SK-N-SH (cell line): ENCODE measurements around the gene EFCAB8. TPM values are rescaled to one million over a fixed set of nuclear protein-coding genes. Genes with fewer than 3 reads are reported as not detected.

Experiments
- CTCF ChIA-PET: fragments of 300-600, 350-600 bp; formaldehyde crosslinking; extraction: SDS; loops from one replicate; lab custom pipeline; 2021; lab: Yijun Ruan, JAX
- POLR2A ChIA-PET: fragments of 350-600 bp; sonication (Branson Sonifier 250); formaldehyde crosslinking; extraction: SDS; loops from one replicate; lab custom pipeline; 2020; ENCODE audit warnings: antibody characterized with exemption, inconsistent platforms; lab: Yijun Ruan, JAX
- DNase-seq: peaks from one replicate; pipeline ENCODE4 v3.0.0; 2012
- H2AFZ ChIP-seq: fragments of 200-600 bp; sonication (generic); 2 replicates; pipeline ENCODE4 v1.8.1; 2016; ENCODE audit warnings: antibody characterized with exemption, mild to moderate bottlenecking, low read depth
- H3F3A ChIP-seq: fragments of 200-600 bp; sonication (generic); replicated peaks from 2 replicates; pipeline ENCODE3; 2016; ENCODE audit warnings: antibody characterized with exemption, mild to moderate bottlenecking; ENCODE audit not compliant: insufficient read depth
- H3K27ac ChIP-seq, 2 experiments: fragments of 200-500 bp in 1 of 2; fragments of 200-600 bp in 1 of 2; sonication (Bioruptor generic) in 1 of 2; sonication (generic), shearing (Covaris generic) in 1 of 2; 2 replicates each; pipeline versions ENCODE4 v1.5.1 to v1.6.1; 2014 to 2016; ENCODE audit warnings: low read depth in 2 of 2, inconsistent platforms in 1 of 2, low read length in 1 of 2, mild to moderate bottlenecking in 1 of 2, mixed read lengths in 1 of 2
- H3K27me3 ChIP-seq: fragments of 200-600 bp; sonication (generic), shearing (Covaris generic); 2 replicates; pipeline ENCODE4 v1.6.1; 2016; ENCODE audit warnings: mixed run types; ENCODE audit not compliant: insufficient read depth
- H3K36me3 ChIP-seq, 2 experiments: fragments of 200-500 bp in 1 of 2; fragments of 200-600 bp in 1 of 2; sonication (Bioruptor generic) in 1 of 2; sonication (generic) in 1 of 2; replicated peaks in 1 of 2; 2 replicates each; pipeline versions ENCODE3 to v1.5.1; 2014 to 2016; ENCODE audit warnings: low read length in 1 of 2, mild to moderate bottlenecking in 1 of 2; ENCODE audit not compliant: insufficient read depth in 2 of 2, control insufficient read depth in 1 of 2
- H3K4me1 ChIP-seq, 2 experiments: fragments of 200-500 bp in 1 of 2; fragments of 200-600 bp in 1 of 2; sonication (Bioruptor generic) in 1 of 2; sonication (generic), shearing (Covaris generic) in 1 of 2; 2 replicates each; pipeline versions ENCODE4 v1.5.1 to v1.6.1; 2014 to 2016; ENCODE audit warnings: low read depth in 1 of 2, low read length in 1 of 2, mixed run types in 1 of 2; ENCODE audit not compliant: insufficient read depth in 2 of 2, control insufficient read depth in 1 of 2
- H3K4me2 ChIP-seq: fragments of 200-600 bp; sonication (generic), shearing (Covaris generic); 2 replicates; pipeline ENCODE4 v1.6.1; 2017; ENCODE audit warnings: mixed run types
- H3K4me3 ChIP-seq, 2 experiments: fragments of 200-500 bp in 1 of 2; fragments of 200-600 bp in 1 of 2; sonication (Bioruptor generic) in 1 of 2; sonication (generic), shearing (Covaris generic) in 1 of 2; 2 replicates each; pipeline versions ENCODE4 v1.5.1 to v1.8.1; 2014 to 2016; ENCODE audit warnings: low read depth in 2 of 2, inconsistent platforms in 1 of 2, low read length in 1 of 2, mild to moderate bottlenecking in 1 of 2, mixed read lengths in 1 of 2, moderate library complexity in 1 of 2
- H3K79me2 ChIP-seq: fragments of 200-600 bp; sonication (generic); 2 replicates; pipeline ENCODE4 v1.8.1; 2017; ENCODE audit warnings: mild to moderate bottlenecking; ENCODE audit not compliant: insufficient read depth
- H3K9ac ChIP-seq: fragments of 200-600 bp; sonication (generic); 2 replicates; pipeline ENCODE4 v1.6.1; 2017; ENCODE audit warnings: mixed run types
- H3K9me2 ChIP-seq: fragments of 200-600 bp; sonication (generic); 2 replicates; pipeline ENCODE4 v1.6.1; 2017; ENCODE audit warnings: mixed run types
- H3K9me3 ChIP-seq: fragments of 200-600 bp; sonication (generic); 2 replicates; pipeline ENCODE4 v1.6.1; 2017; ENCODE audit warnings: mixed run types, mild to moderate bottlenecking, moderate library complexity
- H4K20me1 ChIP-seq: fragments of 200-600 bp; sonication (generic); 2 replicates; pipeline ENCODE4 v1.6.1; 2017; ENCODE audit warnings: mild to moderate bottlenecking, mixed run types; ENCODE audit not compliant: insufficient read depth
- ELF1 ChIP-seq: IDR thresholded peaks from 2 replicates; pipeline ENCODE4 v1.4.0; 2012
- EP300 ChIP-seq, 2 experiments: IDR thresholded peaks; 2 replicates each; pipeline versions ENCODE4 v1.4.0 to v1.6.1; 2012; ENCODE audit warnings: borderline replicate concordance in 1 of 2, low read depth in 1 of 2, low read length in 1 of 2
- FOXM1 ChIP-seq: IDR thresholded peaks from 2 replicates; pipeline ENCODE4 v1.4.0; 2012; ENCODE audit warnings: low read depth, mild to moderate bottlenecking
- GABPA ChIP-seq: IDR thresholded peaks from 2 replicates; pipeline ENCODE4 v1.4.0; 2012; ENCODE audit warnings: low read depth, mild to moderate bottlenecking
- GATA2 ChIP-seq: sonication (generic); formaldehyde crosslinking; IDR thresholded peaks from 2 replicates; pipeline ENCODE4 v1.5.0; 2020; ENCODE audit warnings: mild to moderate bottlenecking, missing genetic modification reagents
- JUND ChIP-seq: IDR thresholded peaks from 2 replicates; pipeline ENCODE4 v1.4.0; 2012
- MXI1 ChIP-seq: IDR thresholded peaks from 2 replicates; pipeline ENCODE4 v1.6.1; 2012; ENCODE audit warnings: mild to moderate bottlenecking, low read depth, low read length, improper control_type of control experiment
- NRF1 ChIP-seq: IDR thresholded peaks from 2 replicates; pipeline ENCODE4 v1.6.1; 2012; ENCODE audit warnings: low read depth, mild to moderate bottlenecking, low read length
- POLR2AphosphoS5 ChIP-seq: IDR thresholded peaks from 2 replicates; pipeline ENCODE4 v1.6.1; 2012; ENCODE audit warnings: low read depth, low read length
- RCOR1 ChIP-seq: fragments of 150-350 bp; IDR thresholded peaks from 2 replicates; pipeline ENCODE4 v1.6.1; 2017; ENCODE audit warnings: antibody characterized with exemption, low read length
- YY1 ChIP-seq: IDR thresholded peaks from 2 replicates; pipeline ENCODE4 v1.4.0; 2012; ENCODE audit warnings: low read depth, mild to moderate bottlenecking
- WGBS: methylation state at CpG from one replicate; pipeline ENCODE4 v1.1.6; 2017; ENCODE audit warnings: low lambda C conversion rate; 5-methylcytosine and 5-hydroxymethylcytosine counted together
- polyA plus RNA-seq, 3 experiments: library from polyadenylated mRNA; depleted of rRNA; stranded (reverse); fragments of >200 nt; gene quantifications; 2 replicates each; pipeline ENCODE4 v1.2.3, GENCODE V29; 2012
- TF ChIP-seq, protein P1 (sequence below): fragments of 200-600 bp; sonication (generic); IDR thresholded peaks from 2 replicates; pipeline ENCODE4 v1.6.1; 2017; ENCODE audit warnings: antibody characterized with exemption, mild to moderate bottlenecking, moderate library complexity

Gene EFCAB8
- polyA plus RNA-seq, 1 of the 3 experiments (the other 2 are of a cell fraction) = not detected

DNA sequence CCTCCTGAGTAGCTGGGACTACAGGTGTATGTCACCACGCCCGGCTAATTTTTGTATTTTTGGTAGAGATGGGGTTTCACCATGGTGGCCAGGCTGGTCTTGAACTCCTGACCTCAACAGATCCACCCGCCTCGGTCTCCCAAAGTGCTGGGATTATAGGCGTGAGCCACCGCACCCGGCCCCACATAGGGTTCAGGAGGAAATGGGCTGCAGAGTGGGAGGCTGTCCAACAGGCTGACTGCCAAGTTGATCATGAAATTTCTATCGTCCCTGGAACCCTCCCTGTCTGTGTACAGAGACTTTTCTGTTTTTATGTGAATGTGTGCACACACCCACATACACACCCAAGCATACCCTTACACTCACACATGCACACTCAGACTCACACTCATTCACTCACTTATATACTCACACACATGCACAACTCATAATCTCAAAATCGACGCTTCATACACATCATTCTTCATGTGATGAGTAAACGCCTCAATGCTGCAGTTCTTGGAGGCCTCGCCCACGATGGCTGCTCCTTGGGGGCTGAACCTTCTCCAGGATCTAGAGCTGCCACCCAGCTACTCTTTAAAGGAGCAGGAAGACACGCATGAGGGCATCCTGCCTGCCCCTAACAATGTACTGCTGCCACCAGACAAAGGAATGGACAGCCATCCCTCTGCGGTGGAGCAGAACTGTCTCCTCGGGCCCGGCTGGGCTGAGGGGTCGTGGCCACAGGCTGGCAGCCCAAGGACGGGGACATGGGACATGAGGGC lies 109.9 kb downstream of the EFCAB8 start:
- CTCF ChIA-PET = no interaction called here
- Histone ChIP-seq H3K4me3 (no peak overlapping the region), H3K36me3 (no peaks in the 10 kb centered on the region), H3K4me2 (no peak overlapping the region)
- TF ChIP-seq POLR2AphosphoS5 = no peak
- no peak for TF ChIP-seq NRF1
- TF ChIP-seq ELF1 = no peak
- no peak for TF ChIP-seq MXI1
- TF ChIP-seq FOXM1 = no peak
- no peak for TF ChIP-seq JUND
- no peak for TF ChIP-seq EP300 (IDR thresholded peaks at IDR 0.05; ENCODE audit: borderline replicate concordance in 1 of 2, low read depth in 1 of 2, low read length in 1 of 2)
- no peak for TF ChIP-seq GATA2 (CRISPR knock-in tag)
- TF ChIP-seq RCOR1 = no peak
- TF ChIP-seq GABPA = no peak
- TF ChIP-seq, protein P1, sequence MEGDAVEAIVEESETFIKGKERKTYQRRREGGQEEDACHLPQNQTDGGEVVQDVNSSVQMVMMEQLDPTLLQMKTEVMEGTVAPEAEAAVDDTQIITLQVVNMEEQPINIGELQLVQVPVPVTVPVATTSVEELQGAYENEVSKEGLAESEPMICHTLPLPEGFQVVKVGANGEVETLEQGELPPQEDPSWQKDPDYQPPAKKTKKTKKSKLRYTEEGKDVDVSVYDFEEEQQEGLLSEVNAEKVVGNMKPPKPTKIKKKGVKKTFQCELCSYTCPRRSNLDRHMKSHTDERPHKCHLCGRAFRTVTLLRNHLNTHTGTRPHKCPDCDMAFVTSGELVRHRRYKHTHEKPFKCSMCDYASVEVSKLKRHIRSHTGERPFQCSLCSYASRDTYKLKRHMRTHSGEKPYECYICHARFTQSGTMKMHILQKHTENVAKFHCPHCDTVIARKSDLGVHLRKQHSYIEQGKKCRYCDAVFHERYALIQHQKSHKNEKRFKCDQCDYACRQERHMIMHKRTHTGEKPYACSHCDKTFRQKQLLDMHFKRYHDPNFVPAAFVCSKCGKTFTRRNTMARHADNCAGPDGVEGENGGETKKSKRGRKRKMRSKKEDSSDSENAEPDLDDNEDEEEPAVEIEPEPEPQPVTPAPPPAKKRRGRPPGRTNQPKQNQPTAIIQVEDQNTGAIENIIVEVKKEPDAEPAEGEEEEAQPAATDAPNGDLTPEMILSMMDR = no peak
- TF ChIP-seq, all 33 proteins: peak for 0
- Histone ChIP-seq H3K79me2 (no peaks in the 10 kb centered on the region), H3K4me1 (no peaks in the 10 kb centered on the region), H3K9ac (no peak overlapping the region), H2AFZ (no peak overlapping the region), H3F3A (no peaks in the 10 kb centered on the region), H3K27me3 (peaks cover 22% of the 10 kb centered on the region), H3K9me2 (no peaks in the 10 kb centered on the region), H4K20me1 (no peaks in the 10 kb centered on the region), H3K9me3 (no peaks in the 10 kb centered on the region), H3K27ac (no peak overlapping the region)
- DNase-seq = no peak
- WGBS = 53% methylated on average over 11 of the region's 19 CpGs
- POLR2A ChIA-PET = no interaction called here

DNA sequence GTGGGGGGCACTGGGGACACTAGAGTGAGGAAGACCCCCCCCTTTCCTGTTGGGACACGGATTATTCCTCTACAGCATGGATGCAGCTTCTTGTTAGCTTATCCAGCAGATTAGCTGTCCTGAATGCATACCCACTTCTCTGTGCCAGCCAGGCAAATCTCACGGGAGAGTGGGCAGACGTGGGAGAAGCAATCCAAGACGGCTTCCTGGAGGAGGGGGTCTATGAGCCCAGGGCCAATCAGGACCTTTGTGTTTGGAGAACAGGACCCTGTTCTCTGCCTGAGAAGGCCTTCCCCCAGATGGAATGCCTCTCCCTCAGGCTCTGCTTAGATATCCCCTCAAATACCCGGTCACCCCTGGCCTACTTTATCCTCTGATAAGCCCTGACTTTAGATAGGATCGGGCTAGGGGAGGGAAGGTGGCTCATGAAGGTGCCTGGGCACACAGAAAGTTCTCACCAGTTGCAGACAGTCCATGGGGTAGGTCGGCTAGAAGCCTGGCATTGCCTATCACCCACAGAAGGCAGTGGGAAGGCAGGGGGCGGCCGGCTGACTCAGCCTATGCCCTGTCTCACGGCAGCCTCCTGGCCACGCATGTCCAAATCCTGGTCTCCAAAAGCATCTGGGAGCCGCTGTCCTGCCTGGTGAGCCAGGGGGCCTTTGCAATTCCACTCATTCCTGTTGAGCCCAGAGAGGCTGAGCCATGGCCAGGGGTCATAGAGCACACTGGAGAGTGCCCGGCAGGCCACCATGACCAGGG lies 110.8 kb downstream of the EFCAB8 start:
- DNase-seq = no peak
- Histone ChIP-seq H4K20me1 (no peaks in the 10 kb centered on the region), H3K4me1 (no peaks in the 10 kb centered on the region), H3K9ac (no peak overlapping the region), H2AFZ (no peak overlapping the region), H3F3A (no peaks in the 10 kb centered on the region), H3K36me3 (no peaks in the 10 kb centered on the region), H3K9me3 (no peaks in the 10 kb centered on the region), H3K27me3 (peaks cover 15% of the 10 kb centered on the region)
- 67% methylated on average over 9 of the region's 13 CpGs for WGBS
- TF ChIP-seq YY1 (no peak), JUND (no peak)
- TF ChIP-seq, all 33 proteins: peak for 0
- no peaks in the 10 kb centered on the region for H3K79me2 ChIP-seq
- ChIA-PET CTCF (no interaction called here), POLR2A (no interaction called here)
- H3K4me3 ChIP-seq = no peak overlapping the region
- no peaks in the 10 kb centered on the region for H3K9me2 ChIP-seq
- H3K27ac ChIP-seq = no peak overlapping the region
- H3K4me2 ChIP-seq = no peak overlapping the region
